Measurements from ENCODE around the gene ASB2.

Gene ASB2

GRCh38 chr14:93989939-93990338 is 13.6 kb upstream of the ASB2 start:
- no peak for DNase-seq (ENCODE audit: extremely low read depth, low read depth)
- no peak overlapping the region for H3K4me3 ChIP-seq (replicated peaks; ENCODE audit: low read depth, low read length)
- TF ChIP-seq CTCF (IDR thresholded peaks at IDR 0.05; ENCODE audit: low read depth, low read length, missing control alignments) = no peak

GRCh38 chr14:93987815-93988476 is 11.6 kb upstream of the ASB2 start:
- no peak for TF ChIP-seq CTCF (IDR thresholded peaks at IDR 0.05; ENCODE audit: low read depth, low read length, missing control alignments)
- no peak overlapping the region for H3K4me3 ChIP-seq (replicated peaks; ENCODE audit: low read depth, low read length)
- DNase-seq (ENCODE audit: extremely low read depth, low read depth) = no peak

- TF ChIP-seq CTCF (IDR thresholded peaks at IDR 0.05; ENCODE audit: low read depth, low read length, missing control alignments) = no peak
- no peak overlapping the region for H3K4me3 ChIP-seq (replicated peaks; ENCODE audit: low read depth, low read length)
- no peak for DNase-seq (ENCODE audit: extremely low read depth, low read depth)
Observed at GRCh38 chr14:93987376-93987775, 11.0 kb upstream of the ASB2 start.

GRCh38 chr14:93986955-93987354 is 10.6 kb upstream of the ASB2 start:
- DNase-seq (ENCODE audit: extremely low read depth, low read depth) = no peak
- TF ChIP-seq CTCF (IDR thresholded peaks at IDR 0.05; ENCODE audit: low read depth, low read length, missing control alignments) = no peak
- H3K4me3 ChIP-seq (replicated peaks; ENCODE audit: low read depth, low read length) = no peak overlapping the region

- H3K4me3 ChIP-seq (replicated peaks; ENCODE audit: low read depth, low read length) = no peak overlapping the region
- TF ChIP-seq CTCF (IDR thresholded peaks at IDR 0.05; ENCODE audit: low read depth, low read length, missing control alignments) = peak; percentile 56
- DNase-seq (ENCODE audit: extremely low read depth, low read depth) = peak; percentile 36
Observed at GRCh38 chr14:93984987-93985410, 8.6 kb upstream of the ASB2 start.

- H3K4me3 ChIP-seq (replicated peaks; ENCODE audit: low read depth, low read length) = no peak overlapping the region
- no peak for DNase-seq (ENCODE audit: extremely low read depth, low read depth)
- no peak for TF ChIP-seq CTCF (IDR thresholded peaks at IDR 0.05; ENCODE audit: low read depth, low read length, missing control alignments)
Observed at GRCh38 chr14:93984070-93984469, 7.7 kb upstream of the ASB2 start.

Measured in HFF-Myc (cell line).